Liver (tissue), 3 donors: Measurements from ENCODE around the gene ZNF70.

ENCODE experiments used
- RXRA ChIP-seq, 2 donors: IDR thresholded peaks; 2 replicates each; pipeline ENCODE4 v1.6.1; 2017 to 2018; ENCODE audit warnings: antibody characterized with exemption in 2 of 2, mild to moderate bottlenecking in 1 of 2
- TF ChIP-seq, protein P1 (sequence below): IDR thresholded peaks from 2 replicates; pipeline ENCODE4 v1.6.1; 2016; ENCODE audit warnings: antibody characterized with exemption
- TF ChIP-seq, protein P2 (sequence below): fragments of 150-350 bp; IDR thresholded peaks from 2 replicates; pipeline ENCODE4 v1.5.1; 2017; ENCODE audit warnings: improper control_type of control experiment, low read depth, low read length; ENCODE audit not compliant: missing input control
- TF ChIP-seq, protein P3 (sequence below): IDR thresholded peaks from 2 replicates; pipeline ENCODE4 v1.6.1; 2016; ENCODE audit warnings: antibody characterized with exemption
- donor health status: healthy.
- donor health status: healthy.

DNA sequence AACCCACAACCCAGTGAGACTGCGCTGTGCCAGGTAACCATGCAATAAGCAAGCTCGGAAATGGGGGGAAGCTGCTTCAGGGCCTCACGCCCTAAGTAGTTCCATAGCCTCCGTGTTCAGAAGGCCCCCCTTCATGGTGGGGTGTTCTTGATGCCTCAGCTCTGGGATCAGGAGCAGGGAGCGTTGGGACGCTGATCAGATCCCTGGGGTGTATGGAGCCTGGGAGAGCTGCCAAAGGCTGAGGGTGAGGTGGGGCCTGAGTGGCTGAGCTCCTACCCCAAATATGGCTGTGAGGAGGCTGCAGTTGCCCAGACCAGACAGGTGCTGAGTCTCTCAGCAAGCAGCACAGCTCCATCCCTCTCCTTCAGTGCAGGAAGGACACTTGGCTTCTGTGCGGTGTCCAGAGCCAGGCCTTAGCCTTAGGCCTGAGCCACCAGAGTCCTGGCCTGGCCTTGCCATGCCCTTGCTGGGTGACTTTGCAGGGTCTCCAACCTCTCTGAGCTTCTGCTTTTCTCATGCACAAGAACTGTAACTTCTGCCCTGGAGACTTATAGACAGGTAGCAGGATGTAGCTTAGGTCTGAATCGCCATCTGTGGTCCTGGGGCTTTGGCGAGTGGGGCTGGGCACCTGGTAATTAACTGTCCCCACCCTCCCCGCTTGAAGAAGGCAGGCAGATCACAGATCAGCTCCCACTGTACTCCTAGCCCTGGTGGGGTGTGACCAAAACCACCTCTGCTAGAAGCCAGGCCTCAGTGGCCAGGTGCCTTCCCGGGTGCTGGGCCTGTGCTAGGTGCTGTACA, 27.1 kb upstream of the ZNF70 start:
- TF ChIP-seq, protein P1, sequence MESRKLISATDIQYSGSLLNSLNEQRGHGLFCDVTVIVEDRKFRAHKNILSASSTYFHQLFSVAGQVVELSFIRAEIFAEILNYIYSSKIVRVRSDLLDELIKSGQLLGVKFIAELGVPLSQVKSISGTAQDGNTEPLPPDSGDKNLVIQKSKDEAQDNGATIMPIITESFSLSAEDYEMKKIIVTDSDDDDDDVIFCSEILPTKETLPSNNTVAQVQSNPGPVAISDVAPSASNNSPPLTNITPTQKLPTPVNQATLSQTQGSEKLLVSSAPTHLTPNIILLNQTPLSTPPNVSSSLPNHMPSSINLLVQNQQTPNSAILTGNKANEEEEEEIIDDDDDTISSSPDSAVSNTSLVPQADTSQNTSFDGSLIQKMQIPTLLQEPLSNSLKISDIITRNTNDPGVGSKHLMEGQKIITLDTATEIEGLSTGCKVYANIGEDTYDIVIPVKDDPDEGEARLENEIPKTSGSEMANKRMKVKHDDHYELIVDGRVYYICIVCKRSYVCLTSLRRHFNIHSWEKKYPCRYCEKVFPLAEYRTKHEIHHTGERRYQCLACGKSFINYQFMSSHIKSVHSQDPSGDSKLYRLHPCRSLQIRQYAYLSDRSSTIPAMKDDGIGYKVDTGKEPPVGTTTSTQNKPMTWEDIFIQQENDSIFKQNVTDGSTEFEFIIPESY = no peak
- TF ChIP-seq, protein P2, sequence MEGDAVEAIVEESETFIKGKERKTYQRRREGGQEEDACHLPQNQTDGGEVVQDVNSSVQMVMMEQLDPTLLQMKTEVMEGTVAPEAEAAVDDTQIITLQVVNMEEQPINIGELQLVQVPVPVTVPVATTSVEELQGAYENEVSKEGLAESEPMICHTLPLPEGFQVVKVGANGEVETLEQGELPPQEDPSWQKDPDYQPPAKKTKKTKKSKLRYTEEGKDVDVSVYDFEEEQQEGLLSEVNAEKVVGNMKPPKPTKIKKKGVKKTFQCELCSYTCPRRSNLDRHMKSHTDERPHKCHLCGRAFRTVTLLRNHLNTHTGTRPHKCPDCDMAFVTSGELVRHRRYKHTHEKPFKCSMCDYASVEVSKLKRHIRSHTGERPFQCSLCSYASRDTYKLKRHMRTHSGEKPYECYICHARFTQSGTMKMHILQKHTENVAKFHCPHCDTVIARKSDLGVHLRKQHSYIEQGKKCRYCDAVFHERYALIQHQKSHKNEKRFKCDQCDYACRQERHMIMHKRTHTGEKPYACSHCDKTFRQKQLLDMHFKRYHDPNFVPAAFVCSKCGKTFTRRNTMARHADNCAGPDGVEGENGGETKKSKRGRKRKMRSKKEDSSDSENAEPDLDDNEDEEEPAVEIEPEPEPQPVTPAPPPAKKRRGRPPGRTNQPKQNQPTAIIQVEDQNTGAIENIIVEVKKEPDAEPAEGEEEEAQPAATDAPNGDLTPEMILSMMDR = no peak
- TF ChIP-seq, protein P3, sequence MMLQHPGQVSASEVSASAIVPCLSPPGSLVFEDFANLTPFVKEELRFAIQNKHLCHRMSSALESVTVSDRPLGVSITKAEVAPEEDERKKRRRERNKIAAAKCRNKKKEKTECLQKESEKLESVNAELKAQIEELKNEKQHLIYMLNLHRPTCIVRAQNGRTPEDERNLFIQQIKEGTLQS = no peak
- TF ChIP-seq RXRA (IDR thresholded peaks at IDR 0.05) = no peak
